Mesendoderm (in vitro differentiated cells): ENCODE data around the gene KANSL1L.
A peak's percentile ranks its signal among the peaks of the same experiment; 100 is the strongest.

Experiments
- DNase-seq: peaks from one replicate; pipeline ENCODE4 v3.0.0; 2013
- H2AK5ac ChIP-seq: 2 replicates; pipeline ENCODE4 v1.6.1; 2013; ENCODE audit warnings: low read length, inconsistent platforms
- H2BK120ac ChIP-seq: 2 replicates; pipeline ENCODE4 v1.6.1; 2013; ENCODE audit warnings: low read depth, mild to moderate bottlenecking, low read length, moderate library complexity, mixed read lengths
- H2BK15ac ChIP-seq: replicated peaks from 2 replicates; pipeline ENCODE4 v1.6.1; 2013; ENCODE audit warnings: low read depth, mild to moderate bottlenecking, moderate library complexity
- H2BK5ac ChIP-seq: 2 replicates; pipeline ENCODE4 v1.6.1; 2013; ENCODE audit warnings: low read length, inconsistent platforms
- H3K18ac ChIP-seq: 2 replicates; pipeline ENCODE4 v1.6.1; 2013; ENCODE audit warnings: mild to moderate bottlenecking, low read length, mixed read lengths
- H3K23ac ChIP-seq: one replicate; pipeline ENCODE4 v1.6.1; 2013; ENCODE audit warnings: low read length
- H3K27ac ChIP-seq: 2 replicates; pipeline ENCODE4 v1.5.1; 2013; ENCODE audit warnings: low read depth, mild to moderate bottlenecking, inconsistent platforms, low read length, moderate library complexity
- H3K27me3 ChIP-seq: 2 replicates; pipeline ENCODE4 v1.6.1; 2013; ENCODE audit warnings: low read length, control low read depth, mild to moderate bottlenecking, inconsistent platforms; ENCODE audit not compliant: insufficient read depth, poor library complexity
- H3K36me3 ChIP-seq: 2 replicates; pipeline ENCODE4 v1.6.1; 2013; ENCODE audit warnings: low read length, inconsistent platforms; ENCODE audit not compliant: control insufficient read depth, insufficient read depth
- H3K4ac ChIP-seq: one replicate; pipeline ENCODE4 v1.6.1; 2013; ENCODE audit warnings: low read depth, mild to moderate bottlenecking, low read length, moderate library complexity
- H3K4me1 ChIP-seq: 2 replicates; pipeline ENCODE4 v1.6.1; 2013; ENCODE audit warnings: low read depth, low read length, inconsistent platforms; ENCODE audit not compliant: control insufficient read depth
- H3K4me2 ChIP-seq: 2 replicates; pipeline ENCODE4 v1.6.1; 2013; ENCODE audit warnings: low read length
- H3K4me3 ChIP-seq: 2 replicates; pipeline ENCODE4 v1.5.1; 2013; ENCODE audit warnings: mild to moderate bottlenecking, low read length
- H3K56ac ChIP-seq: one replicate; pipeline ENCODE4 v1.6.1; 2013; ENCODE audit warnings: low read length
- H3K79me1 ChIP-seq: 2 replicates; pipeline ENCODE4 v1.6.1; 2013; ENCODE audit warnings: low read length, inconsistent platforms
- H3K79me2 ChIP-seq: 2 replicates; pipeline ENCODE4 v1.6.1; 2013; ENCODE audit warnings: mild to moderate bottlenecking, low read length; ENCODE audit not compliant: control insufficient read depth, insufficient read depth
- H3K9ac ChIP-seq: 2 replicates; pipeline ENCODE4 v1.6.1; 2013; ENCODE audit warnings: low read length, inconsistent platforms
- H4K5ac ChIP-seq: one replicate; pipeline ENCODE4 v1.6.1; 2013; ENCODE audit warnings: low read length
- H4K8ac ChIP-seq: one replicate; pipeline ENCODE4 v1.6.1; 2013; ENCODE audit warnings: low read depth, mild to moderate bottlenecking, control low read depth, low read length, moderate library complexity
- WGBS: extraction: QIAGEN DNeasy Blood & Tissue Kit; methylation state at CpG from one replicate; pipeline ENCODE4 v1.1.7; 2013; ENCODE audit warnings: low lambda C conversion rate, missing lambda C conversion rate; ENCODE audit not compliant: insufficient coverage; ENCODE audit errors: extremely low coverage; 5-methylcytosine and 5-hydroxymethylcytosine counted together

Gene KANSL1L

DNA sequence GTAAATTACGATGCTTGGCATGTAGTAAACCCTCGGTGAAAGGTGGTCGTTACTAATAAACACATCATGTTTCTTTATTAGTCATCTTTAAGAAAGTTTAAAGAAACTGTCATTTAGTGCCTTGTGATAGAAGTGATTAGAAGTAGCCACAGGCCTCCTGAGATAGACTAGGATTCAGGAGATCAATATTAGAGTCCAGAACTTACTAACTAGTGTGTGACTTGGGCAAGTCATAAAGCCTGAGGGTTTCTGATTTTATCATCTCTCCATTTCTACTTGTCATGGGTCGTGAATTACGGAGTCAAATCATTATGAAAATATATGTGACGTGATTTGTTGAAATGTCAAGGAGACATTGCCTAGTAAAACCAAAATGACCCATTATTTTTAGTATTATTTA lies 162.1 kb downstream of the KANSL1L start:
- Histone ChIP-seq H3K27ac (no peak overlapping the region), H3K4me1 (no peaks in the 10 kb centered on the region), H2AK5ac (no peak overlapping the region), H2BK120ac (no peak overlapping the region), H3K56ac (no peak overlapping the region), H3K79me2 (peaks cover 66% of the 10 kb centered on the region), H3K36me3 (no peaks in the 10 kb centered on the region), H3K27me3 (no peaks in the 10 kb centered on the region), H3K9ac (no peak overlapping the region), H3K23ac (no peak overlapping the region), H3K4me3 (no peak overlapping the region), H3K79me1 (peaks cover 11% of the 10 kb centered on the region), H2BK15ac (no peak overlapping the region), H4K5ac (no peak overlapping the region), H4K8ac (no peak overlapping the region), H3K4me2 (no peak overlapping the region), H2BK5ac (no peak overlapping the region), H3K4ac (no peak overlapping the region), H3K18ac (no peak overlapping the region)
- DNase-seq, result no peak
- no CpG with 5 or more reads among the region's 6 CpGs for WGBS

DNA sequence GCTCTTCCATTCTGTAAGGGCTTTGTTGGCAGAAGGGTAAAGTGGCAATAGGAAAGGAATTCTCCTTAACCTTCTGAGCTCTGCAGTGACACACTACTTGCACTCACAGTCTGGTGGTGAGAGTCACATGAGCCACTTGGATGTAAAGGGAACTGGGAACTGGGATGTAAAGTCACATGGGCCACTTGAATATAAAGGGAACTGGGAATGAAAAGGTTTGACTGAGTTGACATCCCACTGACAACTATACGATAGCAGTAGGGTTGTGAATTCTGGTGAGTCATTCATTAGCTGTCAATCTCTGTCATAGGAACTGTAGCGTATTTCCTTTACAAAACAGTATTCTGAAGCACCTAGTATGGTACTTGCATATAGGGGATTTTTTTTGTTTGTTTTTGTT lies 163.3 kb downstream of the KANSL1L start:
- no peak overlapping the region for H2BK120ac ChIP-seq
- no CpG with 5 or more reads among the region's 2 CpGs for WGBS
- no peak overlapping the region for H3K27ac ChIP-seq

DNA sequence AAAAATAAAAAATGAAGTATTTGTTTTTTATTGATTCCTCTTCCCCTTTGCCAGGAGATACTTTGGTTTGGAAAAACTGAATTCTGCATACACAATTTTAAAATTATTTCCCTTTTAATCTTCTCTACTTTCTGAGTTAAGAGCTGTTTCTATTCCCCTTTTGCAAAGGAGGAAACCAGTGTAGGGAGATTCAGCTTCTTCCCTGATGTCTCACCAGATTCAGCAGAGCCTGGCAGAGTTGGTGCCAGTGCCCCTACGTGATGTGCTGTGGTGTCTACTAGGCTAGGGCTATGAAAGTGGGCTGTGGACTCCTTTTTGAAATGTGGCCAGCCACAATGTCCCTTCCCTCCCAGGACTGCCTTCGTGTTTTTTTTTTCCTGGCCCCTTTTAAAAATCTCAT lies 166.3 kb downstream of the KANSL1L start:
- Histone ChIP-seq H2BK120ac (no peak overlapping the region), H3K79me1 (peaks cover 11% of the 10 kb centered on the region), H3K79me2 (peaks cover 65% of the 10 kb centered on the region), H3K4ac (no peak overlapping the region), H3K23ac (no peak overlapping the region), H3K18ac (no peak overlapping the region), H3K4me1 (peaks cover 2% of the 10 kb centered on the region), H2AK5ac (no peak overlapping the region), H3K27ac (no peak overlapping the region), H2BK5ac (no peak overlapping the region), H2BK15ac (no peak overlapping the region), H3K36me3 (no peaks in the 10 kb centered on the region), H3K4me2 (no peak overlapping the region), H4K8ac (no peak overlapping the region), H3K4me3 (no peak overlapping the region), H3K56ac (no peak overlapping the region), H3K9ac (no peak overlapping the region), H4K5ac (no peak overlapping the region), H3K27me3 (no peaks in the 10 kb centered on the region)
- DNase-seq, result no peak
- no CpG with 5 or more reads among the region's 2 CpGs for WGBS

More for the DNA sequence above, 163.3 kb downstream of the KANSL1L start:
- Histone ChIP-seq H3K56ac (no peak overlapping the region), H3K4me2 (no peak overlapping the region), H3K9ac (no peak overlapping the region), H3K4ac (no peak overlapping the region), H3K23ac (no peak overlapping the region), H3K79me2 (peaks cover 75% of the 10 kb centered on the region), H3K27me3 (no peaks in the 10 kb centered on the region), H3K4me3 (no peak overlapping the region), H3K18ac (no peak overlapping the region), H3K79me1 (peaks cover 12% of the 10 kb centered on the region), H2BK15ac (no peak overlapping the region), H3K36me3 (no peaks in the 10 kb centered on the region), H4K8ac (no peak overlapping the region), H4K5ac (no peak overlapping the region), H2BK5ac (no peak overlapping the region), H3K4me1 (no peaks in the 10 kb centered on the region), H2AK5ac (no peak overlapping the region)
- DNase-seq, result no peak

DNA sequence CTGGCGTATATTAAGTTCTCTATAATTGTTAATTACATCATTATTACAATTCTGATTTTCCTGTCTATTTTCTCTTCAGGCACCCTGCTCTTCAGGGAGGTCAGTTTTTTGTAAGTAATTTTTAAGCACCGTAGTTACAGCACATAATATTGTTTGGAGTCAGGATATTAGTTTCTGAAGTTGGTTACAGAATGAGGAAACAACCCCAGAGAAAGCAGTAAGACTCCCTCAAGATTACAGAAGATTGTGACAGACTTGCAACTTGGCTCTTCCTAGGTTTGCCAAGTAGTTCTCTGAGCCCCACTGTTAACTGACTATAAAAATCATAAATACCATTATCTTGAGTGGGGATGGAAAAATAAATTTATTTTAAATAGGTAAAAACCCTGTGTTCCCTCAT lies 167.8 kb downstream of the KANSL1L start:
- no peak overlapping the region for H2BK15ac ChIP-seq
- H4K8ac ChIP-seq, result no peak overlapping the region
- no peak for DNase-seq

DNA sequence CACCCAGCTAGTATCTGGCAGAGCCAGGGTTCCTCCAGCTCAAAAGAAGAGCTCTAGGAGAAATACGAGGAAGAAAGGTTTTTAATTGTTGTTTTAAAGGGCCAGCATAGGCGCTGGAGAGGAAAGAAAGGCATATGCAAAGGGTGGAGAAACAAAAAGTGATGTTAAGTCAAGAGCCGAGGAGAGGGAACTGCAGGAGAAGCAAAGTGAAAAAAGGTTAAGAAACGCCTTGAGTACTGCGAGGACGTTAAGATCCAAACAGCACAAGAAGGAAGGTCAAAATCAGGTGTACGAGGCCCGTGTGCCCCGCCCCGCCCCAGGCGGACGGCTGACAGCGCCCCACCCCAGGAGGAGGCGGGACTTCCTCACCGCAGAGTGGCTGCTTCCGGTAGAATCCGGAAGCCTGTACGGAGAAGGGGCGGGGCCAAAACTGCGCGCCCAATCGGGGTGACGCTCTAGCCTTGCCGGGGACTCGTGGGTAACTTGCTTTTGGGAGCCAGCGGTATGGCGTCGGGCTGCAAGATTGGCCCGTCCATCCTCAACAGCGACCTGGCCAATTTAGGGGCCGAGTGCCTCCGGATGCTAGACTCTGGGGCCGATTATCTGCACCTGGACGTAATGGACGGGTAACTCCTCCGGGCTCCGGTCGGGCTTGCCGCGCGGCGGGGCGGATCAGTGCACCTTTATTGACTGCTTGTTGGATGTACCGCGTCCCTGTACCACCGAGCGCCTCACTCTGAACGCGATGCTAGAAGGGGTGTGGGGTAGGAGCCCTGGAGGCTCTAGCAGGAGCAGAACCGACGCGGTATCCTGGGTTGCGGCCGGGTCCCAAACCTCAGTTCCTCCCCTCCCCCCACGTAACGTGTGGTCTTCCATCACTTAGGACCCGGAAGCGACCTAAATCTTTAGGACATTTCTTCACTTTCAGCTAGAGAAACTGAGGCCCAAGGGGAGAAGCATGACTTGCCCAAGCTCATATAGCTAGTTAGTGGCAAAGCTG lies 168.8 kb downstream of the KANSL1L start, which contains the start of gene RPE:
Gene RPE (plus strand): TSS at position 481 of the 1,000 bp plus-strand sequence. CDS start 24 bp downstream, at position 505.
- Histone ChIP-seq H3K9ac (peak within 1 kb of the TSS; percentile 91), H3K27ac (peak within 1 kb of the TSS; percentile 33), H3K27me3 (no peaks in the 10 kb centered on the region), H2BK15ac (peak within 1 kb of the TSS; percentile 37), H3K4me2 (peak within 1 kb of the TSS; percentile 99), H2AK5ac (peak within 1 kb of the TSS; percentile 73), H4K5ac (peak within 1 kb of the TSS; percentile 65), H3K23ac (no peak within 1 kb of the TSS), H3K4me3 (peak within 1 kb of the TSS; percentile 98), H3K79me2 (peaks cover 45% of the 10 kb centered on the region), H3K36me3 (no peaks in the 10 kb centered on the region), H3K4me1 (peaks cover 2% of the 10 kb centered on the region), H3K18ac (peak within 1 kb of the TSS; percentile 60), H3K4ac (no peak within 1 kb of the TSS), H2BK5ac (no peak within 1 kb of the TSS), H4K8ac (no peak within 1 kb of the TSS), H3K79me1 (peaks cover 8% of the 10 kb centered on the region), H3K56ac (peak within 1 kb of the TSS; percentile 99), H2BK120ac (no peak within 1 kb of the TSS)
- peak; percentile 97 for DNase-seq
- no CpG with 5 or more reads among the region's 58 CpGs for WGBS

More for the DNA sequence above, 167.8 kb downstream of the KANSL1L start:
- H3K4me3 ChIP-seq, result peak overlapping the region; percentile 98
- H2AK5ac ChIP-seq, result no peak overlapping the region
- peak overlapping the region; percentile 99 for H3K4me2 ChIP-seq
- no peak overlapping the region for H3K4ac ChIP-seq
- H3K18ac ChIP-seq, result no peak overlapping the region
- peak overlapping the region; percentile 99 for H3K56ac ChIP-seq
- H3K27me3 ChIP-seq, result no peaks in the 10 kb centered on the region
- H3K4me1 ChIP-seq, result peaks cover 2% of the 10 kb centered on the region
- no peak overlapping the region for H4K5ac ChIP-seq
- H2BK120ac ChIP-seq, result no peak overlapping the region
- peaks cover 11% of the 10 kb centered on the region for H3K79me1 ChIP-seq
- no peak overlapping the region for H3K23ac ChIP-seq
- peak overlapping the region; percentile 91 for H3K9ac ChIP-seq
- WGBS, result no CpG with 5 or more reads among the region's 2 CpGs
- H2BK5ac ChIP-seq, result no peak overlapping the region
- H3K36me3 ChIP-seq, result no peaks in the 10 kb centered on the region
- peaks cover 53% of the 10 kb centered on the region for H3K79me2 ChIP-seq
- no peak overlapping the region for H3K27ac ChIP-seq
